Gastrocnemius medialis (tissue), 4 donors: ENCODE data around the gene LIPE. TPM values are rescaled to one million over a fixed set of nuclear protein-coding genes. Genes with fewer than 3 reads are reported as not detected.

Source experiments
- ATAC-seq, 2 donors: fragments of 150-250 bp; one replicate each; pipeline ENCODE4 v1.9.1; 2016
- DNase-seq, 2 donors: peaks; one replicate each; pipeline ENCODE4 v3.0.0-alpha.2; 2019
- H3K27ac ChIP-seq, 4 donors: fragments of 200-600 bp; sonication (generic); 1 replicate in 1 of 4; 2 replicates in 3 of 4; pipeline ENCODE4 v1.5.1; 2016 to 2018; ENCODE audit warnings: mild to moderate bottlenecking in 2 of 4, moderate library complexity in 1 of 4
- H3K27me3 ChIP-seq, 3 donors: fragments of 200-600 bp; sonication (generic) in 2 of 3; 1 replicate in 1 of 3; 2 replicates in 2 of 3; pipeline versions ENCODE4 v1.5.1 to v1.6.0; 2016 to 2019; ENCODE audit warnings: mild to moderate bottlenecking in 1 of 3, moderate library complexity in 1 of 3
- H3K36me3 ChIP-seq, 2 donors: fragments of 200-600 bp; sonication (generic) in 1 of 2; one replicate each; pipeline ENCODE4 v1.5.1; 2017 to 2018
- H3K4me1 ChIP-seq, 2 donors: fragments of 200-600 bp; sonication (generic) in 1 of 2; one replicate each; pipeline ENCODE4 v1.5.1; 2016 to 2017; ENCODE audit warnings: mild to moderate bottlenecking in 2 of 2
- H3K4me3 ChIP-seq, 4 donors: fragments of 200-600 bp; sonication (generic) in 3 of 4; 1 replicate in 1 of 4; 2 replicates in 3 of 4; pipeline ENCODE4 v1.5.1; 2016 to 2019; ENCODE audit warnings: mild to moderate bottlenecking in 2 of 4
- H3K9me3 ChIP-seq, 3 donors: fragments of 200-600 bp; sonication (generic) in 2 of 3; 1 replicate in 1 of 3; 2 replicates in 2 of 3; pipeline ENCODE4 v1.5.1; 2016 to 2019
- CTCF ChIP-seq, 5 experiments: fragments of 450-650 bp in 3 of 5; fragments of 200-600 bp in 2 of 5; sonication (generic) in 2 of 5; IDR thresholded peaks in 4 of 5; conservative IDR thresholded peaks in 1 of 5; 1 replicate in 4 of 5; 2 replicates in 1 of 5; pipeline ENCODE4 v1.5.1; 2016 to 2019; ENCODE audit warnings: antibody characterized with exemption in 5 of 5, mild to moderate bottlenecking in 3 of 5, moderate library complexity in 3 of 5
- POLR2A ChIP-seq, 2 donors: fragments of 450-650 bp; IDR thresholded peaks; one replicate each; pipeline ENCODE4 v1.6.1; 2017; ENCODE audit warnings: antibody characterized with exemption in 2 of 2, mild to moderate bottlenecking in 2 of 2, moderate library complexity in 2 of 2
- in situ Hi-C, 4 donors: fragments of 200-750 bp; cut with MboI; loops; one replicate each; pipeline versions ENCODE4 v1.15.0 to v1.8.0; 2017; ENCODE audit warnings: low sequenced_read_pairs in 4 of 4
- intact Hi-C: fragments of 100-400 bp; cut with DNase I; formaldehyde crosslinking; loops from one replicate; pipeline ENCODE4 v1.15.1; 2023; ENCODE audit warnings: low total_unique reads
- total RNA-seq, 4 donors: library from RNA; depleted of rRNA; stranded (reverse); fragments of >200 nt; gene quantifications; one replicate each; pipeline versions ENCODE4 v1.1.0 to v1.2.3, GENCODE V29; 2016

The LIPE gene
- total RNA-seq, 4 donors from 2014 or later: 6.9 to 44.5 (median 13.7) TPM

- Histone ChIP-seq H3K27me3 (peaks cover 0 to 5% (median 4%) of the 10 kb centered on the region in 3 donors), H3K4me1 (peaks cover 4 to 13% of the 10 kb centered on the region in 2 donors), H3K36me3 (no peaks in the 10 kb centered on the region), H3K27ac (no peak overlapping the region), H3K4me3 (no peak overlapping the region), H3K9me3 (no peaks in the 10 kb centered on the region)
- intact Hi-C loops: loop anchor here (5.0 to 10.0 kb wide), 3 partner anchors 67 to 262 kb away; partner anchors contain the start of genes GSK3A, MEGF8 and POU2F2
- DNase-seq: no peak
- in situ Hi-C loops: no loop called here
- no peak for ATAC-seq
- TF ChIP-seq POLR2A (IDR thresholded peaks at IDR 0.05): no peak
- TF ChIP-seq CTCF (IDR thresholded peaks at IDR 0.05 in 4 of 5, conservative IDR thresholded peaks at IDR 0.05 in 1 of 5): no peak
These were observed 32.4 kb downstream of the LIPE start for GRCh38 chr19:42394751-42395150.

- DNase-seq (no peak), ATAC-seq (no peak)
- H3K4me1 ChIP-seq: peaks cover 0 to 8% of the 10 kb centered on the region in 2 donors
- H3K27ac ChIP-seq: no peak overlapping the region
- H3K4me3 ChIP-seq: no peak overlapping the region
- intact Hi-C loops (loop anchor here (10.0 kb wide), 1 partner anchor 147 kb away; the partner anchor contains the start of gene GSK3A), in situ Hi-C loops (no loop called here)
- no peaks in the 10 kb centered on the region for H3K36me3 ChIP-seq
- peaks cover 2 to 27% (median 23%) of the 10 kb centered on the region in 3 donors for H3K27me3 ChIP-seq
- H3K9me3 ChIP-seq: no peaks in the 10 kb centered on the region
- TF ChIP-seq POLR2A (IDR thresholded peaks at IDR 0.05): no peak
These were observed 35.0 kb downstream of the LIPE start for GRCh38 chr19:42392165-42392564.

GRCh38 chr19:42389899-42390298 lies 37.3 kb downstream of the LIPE start, which contains the start of gene CNFN:
TSS of gene CNFN (minus strand) at chr19:42390297. CDS start at chr19:42389037, 1,260 bp downstream.
- Histone ChIP-seq H3K27ac (no peak within 1 kb of the TSS), H3K4me3 (no peak within 1 kb of the TSS), H3K4me1 (peaks cover 0 to 7% of the 10 kb centered on the region in 2 donors), H3K27me3 (peaks cover 7 to 33% (median 30%) of the 10 kb centered on the region in 3 donors), H3K36me3 (no peaks in the 10 kb centered on the region), H3K9me3 (no peaks in the 10 kb centered on the region)
- no peak for DNase-seq
- TF ChIP-seq CTCF (IDR thresholded peaks at IDR 0.05 in 4 of 5, conservative IDR thresholded peaks at IDR 0.05 in 1 of 5): no peak
- TF ChIP-seq POLR2A (IDR thresholded peaks at IDR 0.05): no peak
- no peak for ATAC-seq
- intact Hi-C loops: loop anchor here (5.0 to 10.0 kb wide), 2 partner anchors 42 to 145 kb away; partner anchors contain the start of gene GSK3A
- in situ Hi-C loops: no loop called here

GRCh38 chr19:42388851-42389489 lies 38.2 kb downstream of the LIPE start:
- Histone ChIP-seq H3K36me3 (no peaks in the 10 kb centered on the region), H3K27me3 (peaks cover 10 to 35% (median 30%) of the 10 kb centered on the region in 3 donors), H3K4me1 (peaks cover 0 to 7% of the 10 kb centered on the region in 2 donors), H3K4me3 (no peak overlapping the region), H3K9me3 (no peaks in the 10 kb centered on the region), H3K27ac (no peak overlapping the region)
- ATAC-seq: no peak
- no peak for DNase-seq
- intact Hi-C loops: loop anchor here (5.0 kb wide), 1 partner anchor 43 kb away; no protein-coding TSS in a partner anchor
- in situ Hi-C loops: no loop called here
- TF ChIP-seq CTCF (IDR thresholded peaks at IDR 0.05 in 4 of 5, conservative IDR thresholded peaks at IDR 0.05 in 1 of 5): no peak
- TF ChIP-seq POLR2A (IDR thresholded peaks at IDR 0.05): no peak

GRCh38 chr19:42386974-42387707 lies 40.0 kb downstream of the LIPE start:
- Histone ChIP-seq H3K4me1 (peaks cover 0 to 7% of the 10 kb centered on the region in 2 donors), H3K27ac (peak overlapping the region in 2 of 4 donors; percentile 27 to 39), H3K27me3 (peaks cover 10 to 38% (median 33%) of the 10 kb centered on the region in 3 donors), H3K36me3 (no peaks in the 10 kb centered on the region), H3K4me3 (peak overlapping the region; percentile 43 to 57 (median 46)), H3K9me3 (no peaks in the 10 kb centered on the region)
- intact Hi-C loops (loop anchor here (5.0 kb wide), 1 partner anchor 45 kb away; no protein-coding TSS in a partner anchor), in situ Hi-C loops (no loop called here)
- no peak for DNase-seq
- ATAC-seq: peak; percentile 41 to 62
- TF ChIP-seq POLR2A (IDR thresholded peaks at IDR 0.05) (no peak), CTCF (IDR thresholded peaks at IDR 0.05 in 4 of 5, conservative IDR thresholded peaks at IDR 0.05 in 1 of 5) (peak in 3 of 5 experiments; percentile 36 to 50 (median 47))
